Adipocyte (in vitro differentiated cells): Measurements from ENCODE around the gene PIAS4.

Experiments used
- DNase-seq: peaks from one replicate; pipeline ENCODE4 v3.0.0-alpha.2; 2015; ENCODE audit warnings: low read depth
- H3K27me3 ChIP-seq: replicated peaks from 2 replicates; pipeline ENCODE4 v1.7.0; 2013; ENCODE audit warnings: mild to moderate bottlenecking, low read length, moderate library complexity; ENCODE audit not compliant: control insufficient read depth, insufficient read depth
- H3K36me3 ChIP-seq: 2 replicates; pipeline ENCODE4 v1.7.0; 2013; ENCODE audit warnings: low read length, mild to moderate bottlenecking, moderate library complexity; ENCODE audit not compliant: control insufficient read depth, insufficient read depth, severe bottlenecking
- H3K4me1 ChIP-seq: 2 replicates; pipeline ENCODE4 v1.7.0; 2013; ENCODE audit warnings: mild to moderate bottlenecking, low read length, moderate library complexity; ENCODE audit not compliant: control insufficient read depth, insufficient read depth
- H3K4me3 ChIP-seq: 2 replicates; pipeline ENCODE4 v1.7.0; 2013; ENCODE audit warnings: mild to moderate bottlenecking, low read length, moderate library complexity
- H3K9ac ChIP-seq: 2 replicates; pipeline ENCODE4 v1.7.0; 2013; ENCODE audit warnings: mild to moderate bottlenecking, low read length, moderate library complexity
- H3K9me3 ChIP-seq: 2 replicates; pipeline ENCODE4 v1.7.0; 2013; ENCODE audit warnings: mild to moderate bottlenecking, low read length, moderate library complexity; ENCODE audit not compliant: control insufficient read depth

PIAS4 gene

DNA sequence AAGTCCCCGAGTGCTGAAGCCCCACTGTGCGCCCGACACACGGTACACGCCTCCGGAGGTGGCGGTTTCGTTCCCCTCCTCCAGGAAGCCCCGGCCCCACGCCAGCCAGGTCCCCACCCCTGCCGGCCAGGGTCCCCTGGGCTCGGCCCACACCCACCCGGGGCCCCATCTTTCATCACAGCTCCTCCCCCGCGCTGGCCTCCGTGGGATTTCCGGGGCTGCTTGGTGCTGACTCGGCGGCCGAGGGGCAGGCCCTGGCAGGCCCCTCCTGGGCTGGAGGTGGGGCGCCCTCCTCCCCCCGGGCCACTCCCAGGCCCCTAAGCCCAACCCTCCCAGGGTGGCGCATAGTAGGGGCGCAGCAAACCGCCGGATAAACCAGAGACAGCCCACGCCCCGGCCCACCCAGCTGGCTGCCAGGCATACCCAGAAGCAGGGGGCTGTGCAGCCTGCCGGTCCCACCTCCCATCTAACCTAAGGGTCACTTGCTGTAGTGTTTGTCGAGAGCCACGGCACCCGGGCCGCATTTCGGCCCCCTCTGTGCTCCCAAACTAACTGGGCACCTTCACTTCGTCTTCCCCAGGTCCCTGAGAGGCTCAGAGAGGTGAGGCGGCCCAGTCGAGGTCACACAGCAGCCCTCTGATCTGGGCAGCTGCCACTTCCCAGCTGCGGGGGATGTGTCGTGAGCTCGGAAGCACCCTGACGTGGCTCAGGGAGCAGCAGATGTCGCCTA lies 52.5 kb downstream of the PIAS4 start:
- no peak for DNase-seq
- H3K27me3 ChIP-seq, result no peaks in the 10 kb centered on the region
- no peaks in the 10 kb centered on the region for H3K9me3 ChIP-seq
- H3K4me1 ChIP-seq, result peaks cover 67% of the 10 kb centered on the region
- peak overlapping the region; percentile 88 for H3K4me3 ChIP-seq
- peaks cover 16% of the 10 kb centered on the region for H3K36me3 ChIP-seq
- H3K9ac ChIP-seq, result peak overlapping the region; percentile 94

DNA sequence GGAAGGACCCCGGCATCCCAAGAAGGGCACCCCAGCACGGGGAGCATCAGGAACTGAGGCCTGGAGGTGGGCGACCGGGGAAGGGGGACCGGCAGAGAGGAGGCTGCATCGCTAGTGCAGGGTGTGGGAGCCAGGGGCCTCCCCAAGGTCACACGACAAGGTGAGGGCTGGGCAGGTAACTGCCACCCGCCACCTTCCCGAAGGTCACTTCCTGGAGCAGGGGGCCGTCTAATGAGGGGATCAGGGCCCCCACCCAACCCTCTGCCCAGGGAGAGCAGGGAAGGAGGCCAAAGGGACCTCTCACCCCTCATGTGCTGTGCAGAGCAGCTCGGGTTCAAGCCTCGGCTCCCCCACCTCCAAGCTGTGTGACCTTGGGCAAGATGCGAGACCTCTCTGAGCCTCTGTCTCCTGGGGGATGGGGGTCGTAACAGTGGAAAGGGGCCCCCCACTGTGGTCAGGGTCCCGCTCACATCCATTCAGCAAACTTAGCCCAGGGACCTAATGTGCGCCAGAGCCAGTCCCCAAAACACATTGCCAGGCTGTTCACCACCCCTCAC lies 53.2 kb downstream of the PIAS4 start:
- Histone ChIP-seq H3K4me3 (peak overlapping the region; percentile 88), H3K4me1 (peaks cover 67% of the 10 kb centered on the region), H3K27me3 (no peaks in the 10 kb centered on the region), H3K9ac (peak overlapping the region; percentile 94), H3K36me3 (peaks cover 14% of the 10 kb centered on the region), H3K9me3 (no peaks in the 10 kb centered on the region)
- DNase-seq, result no peak

- peaks cover 9% of the 10 kb centered on the region for H3K36me3 ChIP-seq
- peak overlapping the region; percentile 94 for H3K9ac ChIP-seq
- peaks cover 62% of the 10 kb centered on the region for H3K4me1 ChIP-seq
- peak overlapping the region; percentile 88 for H3K4me3 ChIP-seq
- H3K9me3 ChIP-seq, result no peaks in the 10 kb centered on the region
- H3K27me3 ChIP-seq, result no peaks in the 10 kb centered on the region
- DNase-seq, result peak; percentile 32
Measured at GRCh38 chr19:4061178-4061682, 53.7 kb downstream of the PIAS4 start.

- Histone ChIP-seq H3K36me3 (peaks cover 9% of the 10 kb centered on the region), H3K9me3 (no peaks in the 10 kb centered on the region), H3K4me3 (peak overlapping the region; percentile 88), H3K9ac (peak overlapping the region; percentile 94), H3K27me3 (no peaks in the 10 kb centered on the region), H3K4me1 (peaks cover 62% of the 10 kb centered on the region)
- no peak for DNase-seq
Measured at GRCh38 chr19:4061683-4062418, 54.3 kb downstream of the PIAS4 start.

DNA sequence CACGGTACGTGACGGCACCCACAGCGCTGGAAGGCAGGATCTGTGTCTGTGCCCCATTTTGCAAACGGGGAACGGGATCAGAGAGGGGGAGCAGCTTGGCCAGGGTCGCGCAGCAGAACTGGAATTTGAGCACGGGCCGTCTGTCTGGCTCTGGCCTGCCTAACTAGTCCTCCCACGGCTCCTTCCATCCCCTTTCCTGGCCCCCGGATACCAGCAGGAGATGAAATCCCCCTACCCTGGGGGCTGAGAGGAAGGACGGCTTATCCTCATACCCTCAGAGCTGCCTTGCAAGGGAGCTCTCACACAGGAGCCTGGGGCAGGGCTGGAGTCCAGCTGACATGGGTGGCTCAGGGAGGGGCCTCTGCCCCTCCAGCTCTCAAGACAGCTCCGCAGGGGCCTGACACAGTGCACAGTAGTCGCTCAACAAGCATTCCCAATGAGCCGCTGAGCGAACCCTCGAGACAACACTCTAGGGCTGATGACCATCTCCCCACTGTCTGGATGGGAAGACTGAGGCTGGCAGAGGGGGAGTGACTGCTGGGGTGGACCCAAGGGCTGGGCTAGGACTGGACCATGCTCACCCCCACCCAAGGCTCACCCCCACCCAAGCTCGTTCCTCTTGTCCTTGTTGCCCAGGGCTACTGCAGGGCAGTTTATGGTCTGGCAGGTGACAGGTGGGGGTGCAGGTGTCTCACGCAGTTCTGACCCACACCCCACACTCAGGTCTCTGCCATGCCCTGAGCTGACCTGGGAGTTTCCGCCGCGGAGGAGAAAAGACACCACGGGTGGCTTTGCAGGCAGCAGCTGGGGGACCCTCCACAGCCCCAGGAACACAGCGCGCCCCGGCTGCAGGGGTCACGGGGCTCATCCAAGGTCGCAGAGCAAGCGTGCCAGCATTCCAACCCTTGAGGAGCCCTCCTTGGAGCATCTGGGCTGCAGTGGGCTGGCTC lies 55.2 kb downstream of the PIAS4 start:
- peaks cover 57% of the 10 kb centered on the region for H3K4me1 ChIP-seq
- no peaks in the 10 kb centered on the region for H3K27me3 ChIP-seq
- no peak for DNase-seq
- no peaks in the 10 kb centered on the region for H3K9me3 ChIP-seq
- H3K9ac ChIP-seq, result peak overlapping the region; percentile 94
- H3K4me3 ChIP-seq, result peak overlapping the region; percentile 88
- H3K36me3 ChIP-seq, result peaks cover 9% of the 10 kb centered on the region

GRCh38 chr19:4063369-4064148 lies 56.0 kb downstream of the PIAS4 start:
- Histone ChIP-seq H3K9ac (peak overlapping the region; percentile 94), H3K9me3 (no peaks in the 10 kb centered on the region), H3K27me3 (no peaks in the 10 kb centered on the region), H3K36me3 (peaks cover 9% of the 10 kb centered on the region), H3K4me3 (peak overlapping the region; percentile 88), H3K4me1 (peaks cover 56% of the 10 kb centered on the region)
- DNase-seq, result no peak

DNA sequence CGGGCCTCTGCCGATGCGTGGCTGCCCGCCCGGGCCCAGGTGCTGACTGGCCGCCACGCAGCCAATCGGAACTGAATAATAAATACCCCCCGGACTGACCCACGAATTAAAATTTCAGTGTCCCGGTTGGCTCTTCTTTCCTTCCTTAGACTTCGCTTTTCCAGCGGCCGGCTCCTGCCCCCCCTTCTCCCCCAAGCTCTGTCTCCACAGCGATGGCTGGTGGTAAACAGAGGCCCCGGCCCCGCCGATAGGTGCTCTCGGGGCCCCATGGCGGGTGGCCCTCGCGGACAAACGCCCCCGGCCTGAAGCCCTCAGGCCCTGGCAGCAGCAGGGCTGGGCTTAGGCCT lies 56.6 kb downstream of the PIAS4 start:
- H3K9me3 ChIP-seq, result no peaks in the 10 kb centered on the region
- peak overlapping the region; percentile 94 for H3K9ac ChIP-seq
- peak overlapping the region; percentile 88 for H3K4me3 ChIP-seq
- DNase-seq, result peak; percentile 64
- peaks cover 9% of the 10 kb centered on the region for H3K36me3 ChIP-seq
- no peaks in the 10 kb centered on the region for H3K27me3 ChIP-seq
- H3K4me1 ChIP-seq, result peaks cover 50% of the 10 kb centered on the region

- peak; percentile 64 for DNase-seq
- peaks cover 44% of the 10 kb centered on the region for H3K4me1 ChIP-seq
- peak overlapping the region; percentile 94 for H3K9ac ChIP-seq
Measured at GRCh38 chr19:4064496-4065260, 57.1 kb downstream of the PIAS4 start.

GRCh38 chr19:4065430-4066175 lies 58.1 kb downstream of the PIAS4 start:
- Histone ChIP-seq H3K4me3 (no peak overlapping the region), H3K4me1 (peaks cover 38% of the 10 kb centered on the region), H3K27me3 (no peaks in the 10 kb centered on the region), H3K36me3 (peaks cover 9% of the 10 kb centered on the region), H3K9ac (no peak overlapping the region), H3K9me3 (no peaks in the 10 kb centered on the region)
- DNase-seq, result peak; percentile 98

More at GRCh38 chr19:4064496-4065260, 57.1 kb downstream of the PIAS4 start:
- Histone ChIP-seq H3K9me3 (no peaks in the 10 kb centered on the region), H3K36me3 (peaks cover 9% of the 10 kb centered on the region), H3K27me3 (no peaks in the 10 kb centered on the region), H3K4me3 (peak overlapping the region; percentile 88)
